Mucosa of descending colon (tissue), 3 donors: ENCODE data around the gene TMEM25. TPM values are rescaled to one million over a fixed set of nuclear protein-coding genes. Genes with fewer than 3 reads are reported as not detected.

Experiments used
- ATAC-seq: fragments of 200-7000 bp; cut with Tn5 transposase; one replicate; pipeline ENCODE4 v1.9.1; 2020; ENCODE audit warnings: mild to moderate bottlenecking, moderate library complexity
- DNase-seq, 3 donors: peaks; one replicate each; pipeline ENCODE4 v3.0.0-alpha.2; 2020
- H3K36me3 ChIP-seq: fragments of 200-600 bp; one replicate; pipeline ENCODE4 v1.8.0; 2021; ENCODE audit warnings: low read depth, mild to moderate bottlenecking
- H3K4me1 ChIP-seq: fragments of 200-600 bp; one replicate; pipeline ENCODE4 v1.8.0; 2021; ENCODE audit warnings: low read depth, mild to moderate bottlenecking
- H3K4me3 ChIP-seq: fragments of 200-600 bp; one replicate; pipeline ENCODE4 v1.8.0; 2021; ENCODE audit warnings: mild to moderate bottlenecking
- H3K9me3 ChIP-seq: fragments of 200-600 bp; one replicate; pipeline ENCODE4 v1.8.0; 2021; ENCODE audit warnings: mild to moderate bottlenecking
- CTCF ChIP-seq: fragments of 200-600 bp; IDR thresholded peaks from one replicate; pipeline ENCODE4 v1.8.0; 2022; ENCODE audit warnings: antibody characterized with exemption, mild to moderate bottlenecking
- intact Hi-C, 2 donors: fragments of 100-400 bp; cut with DNase I in 1 of 2; cut with micrococcal nuclease in 1 of 2; formaldehyde crosslinking; loops; one replicate each; pipeline versions ENCODE4 v1.11.0 to v1.11.1; 2022; cut with DNase I, micrococcal nuclease
- total RNA-seq, 3 donors: library from RNA; stranded (reverse); fragmentation: NEBNext Ultra II Directional in 2 of 3; extraction: Animal tissue kit (Norgen Biotek cat#: 25700) in 2 of 3; gene quantifications; one replicate each; pipeline versions ENCODE4 v1.2.1 to v1.2.4, GENCODE V29; 2021 to 2023
- donor health status: DM: no; HTN: no; CAD: no; lungs with moderate emphysema.
- donor health status: DM: no; HTN: no; CAD: no.
- donor health status: DM: no; HTN: yes; CAD: no.

Gene TMEM25
- total RNA-seq, 3 donors from 2014 or later: 7.8 to 18.0 (median 8.5) TPM

- H3K9me3 ChIP-seq: no peaks in the 10 kb centered on the region
- intact Hi-C loops: no loop called here
- no peak for TF ChIP-seq CTCF
- no peaks in the 10 kb centered on the region for H3K36me3 ChIP-seq
- no peak overlapping the region for H3K4me3 ChIP-seq
- ATAC-seq (no peak), DNase-seq (no peak)
- H3K4me1 ChIP-seq: no peaks in the 10 kb centered on the region
Measured at GRCh38 chr11:118537409-118537980, 6.5 kb downstream of the TMEM25 start.

- intact Hi-C loops: no loop called here
- H3K4me1 ChIP-seq: no peaks in the 10 kb centered on the region
- no peaks in the 10 kb centered on the region for H3K9me3 ChIP-seq
- ATAC-seq (no peak), DNase-seq (no peak)
- H3K4me3 ChIP-seq: no peak overlapping the region
- TF ChIP-seq CTCF: no peak
- no peaks in the 10 kb centered on the region for H3K36me3 ChIP-seq
Measured at GRCh38 chr11:118544010-118544646, 13.1 kb downstream of the TMEM25 start.

- DNase-seq (no peak), ATAC-seq (no peak)
- H3K4me3 ChIP-seq: no peak overlapping the region
- no peak for TF ChIP-seq CTCF
- intact Hi-C loops: no loop called here
- H3K4me1 ChIP-seq: no peaks in the 10 kb centered on the region
- no peaks in the 10 kb centered on the region for H3K36me3 ChIP-seq
- H3K9me3 ChIP-seq: no peaks in the 10 kb centered on the region
Measured at GRCh38 chr11:118544647-118545010, 13.6 kb downstream of the TMEM25 start.

- Histone ChIP-seq H3K4me1 (no peaks in the 10 kb centered on the region), H3K9me3 (no peaks in the 10 kb centered on the region), H3K36me3 (no peaks in the 10 kb centered on the region), H3K4me3 (no peak overlapping the region)
- intact Hi-C loops: no loop called here
- no peak for TF ChIP-seq CTCF
- DNase-seq: no peak
- ATAC-seq: no peak
Measured at GRCh38 chr11:118545533-118545932, 14.5 kb downstream of the TMEM25 start.

- ATAC-seq (no peak), DNase-seq (no peak)
- H3K4me1 ChIP-seq: no peaks in the 10 kb centered on the region
- no peaks in the 10 kb centered on the region for H3K9me3 ChIP-seq
- H3K4me3 ChIP-seq: no peak overlapping the region
- H3K36me3 ChIP-seq: no peaks in the 10 kb centered on the region
- intact Hi-C loops: no loop called here
- no peak for TF ChIP-seq CTCF
Measured at GRCh38 chr11:118547132-118547531, 16.1 kb downstream of the TMEM25 start.
